Measurements from ENCODE around the gene TMEM221. TPM values are rescaled to one million over a fixed set of nuclear protein-coding genes. Genes with fewer than 3 reads are reported as not detected.

Gene TMEM221
- total RNA-seq, 1 donor from 2014 or later, result 6.0 TPM

DNA sequence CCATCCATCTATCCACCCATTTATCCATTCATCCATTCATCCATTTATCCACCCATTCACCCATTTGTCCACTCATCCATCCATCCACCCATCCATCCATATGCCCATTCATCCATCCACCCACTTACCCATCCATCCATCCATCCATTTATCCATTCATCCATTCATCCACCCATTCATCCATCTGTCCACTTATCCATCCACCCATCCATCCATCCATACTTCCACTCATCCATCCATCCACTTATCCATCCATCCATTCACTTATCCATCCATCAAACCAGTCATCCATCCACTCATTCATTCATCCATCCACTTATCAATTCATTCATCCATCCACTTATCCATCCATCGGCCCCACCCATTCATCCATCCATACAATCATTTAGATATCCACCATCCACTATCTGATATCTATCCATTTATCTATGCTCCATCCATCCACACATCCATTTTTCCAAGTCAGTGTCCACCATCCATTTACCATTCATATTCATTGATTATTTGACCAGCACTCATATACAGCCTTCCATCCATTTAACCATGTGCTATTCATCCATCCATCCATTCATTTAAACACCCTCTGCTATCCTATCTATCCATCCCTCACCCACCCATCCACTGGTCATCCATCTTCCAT is 2.8 kb downstream of the TMEM221 start:
- H3K9me3 Mint-ChIP-seq, result no peaks in the 10 kb centered on the region
- peaks cover 10% of the 10 kb centered on the region for H3K4me1 Mint-ChIP-seq

DNA sequence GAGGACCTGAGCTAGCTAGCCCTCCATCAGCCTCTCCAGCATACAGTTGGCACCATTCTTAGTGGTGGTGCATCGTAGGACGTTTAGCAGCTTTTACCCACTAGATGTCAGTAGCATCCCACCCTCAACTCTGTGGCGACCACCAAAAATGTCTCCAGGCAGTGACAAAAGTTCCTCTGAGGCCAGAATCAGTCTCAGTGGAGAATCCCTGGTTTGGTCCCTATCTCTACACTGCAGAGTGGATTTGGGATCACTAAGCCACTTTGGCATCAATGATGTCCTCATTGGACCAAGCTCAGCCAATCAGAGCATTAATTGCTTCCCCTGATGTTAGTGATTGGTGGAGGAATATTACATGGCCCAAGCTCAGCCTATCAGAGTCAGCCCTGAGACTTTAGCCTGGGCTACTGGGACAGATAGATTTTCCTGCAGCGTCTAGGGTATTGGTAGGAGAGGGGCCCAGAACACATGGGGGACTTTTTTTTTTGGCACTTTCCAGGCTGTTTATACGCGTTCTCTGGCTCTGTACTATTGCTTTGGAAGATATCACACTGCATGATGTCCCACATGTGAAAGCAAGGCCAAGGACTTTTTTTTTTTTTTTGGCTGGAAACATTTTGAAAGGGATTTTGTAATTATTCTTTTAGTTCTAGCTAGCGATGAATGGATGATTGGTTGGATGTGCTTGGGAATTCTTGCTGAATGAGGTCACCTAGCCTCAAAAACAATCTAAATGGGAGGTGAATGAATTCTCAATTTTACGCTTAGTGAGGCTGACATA is 7.0 kb downstream of the TMEM221 start:
- no peak for TF ChIP-seq CTCF (IDR thresholded peaks at IDR 0.05; ENCODE audit: unreplicated experiment)
- H3K4me3 Mint-ChIP-seq, result no peak overlapping the region
- peaks cover 3% of the 10 kb centered on the region for H3K36me3 Mint-ChIP-seq
- DNase-seq (ENCODE audit: low spot score in 2 of 2, unreplicated experiment in 2 of 2), result no peak
- no peaks in the 10 kb centered on the region for H3K27me3 Mint-ChIP-seq (ENCODE audit: low read depth)
- no peaks in the 10 kb centered on the region for H3K9me3 Mint-ChIP-seq
- peak overlapping the region; percentile 72 for H3K27ac Mint-ChIP-seq
- H3K4me1 Mint-ChIP-seq, result peaks cover 6% of the 10 kb centered on the region

More for the DNA sequence above, 2.8 kb downstream of the TMEM221 start:
- no peak for TF ChIP-seq CTCF (IDR thresholded peaks at IDR 0.05; ENCODE audit: unreplicated experiment)
- Mint-ChIP-seq H3K4me3 (no peak overlapping the region), H3K27ac (no peak overlapping the region), H3K36me3 (no peaks in the 10 kb centered on the region), H3K27me3 (ENCODE audit: low read depth) (peaks cover 14% of the 10 kb centered on the region)
- no peak for DNase-seq (ENCODE audit: low spot score in 2 of 2, unreplicated experiment in 2 of 2)

- H3K27me3 Mint-ChIP-seq (ENCODE audit: low read depth), result no peaks in the 10 kb centered on the region
- no peaks in the 10 kb centered on the region for H3K9me3 Mint-ChIP-seq
- H3K4me3 Mint-ChIP-seq, result no peak overlapping the region
- H3K4me1 Mint-ChIP-seq, result peaks cover 5% of the 10 kb centered on the region
- no peak overlapping the region for H3K27ac Mint-ChIP-seq
- TF ChIP-seq CTCF (IDR thresholded peaks at IDR 0.05; ENCODE audit: unreplicated experiment), result no peak
- DNase-seq (ENCODE audit: low spot score in 2 of 2, unreplicated experiment in 2 of 2), result no peak
- H3K36me3 Mint-ChIP-seq, result peaks cover 11% of the 10 kb centered on the region
Measured at GRCh38 chr19:17436874-17437267, 11.6 kb downstream of the TMEM221 start.

DNA sequence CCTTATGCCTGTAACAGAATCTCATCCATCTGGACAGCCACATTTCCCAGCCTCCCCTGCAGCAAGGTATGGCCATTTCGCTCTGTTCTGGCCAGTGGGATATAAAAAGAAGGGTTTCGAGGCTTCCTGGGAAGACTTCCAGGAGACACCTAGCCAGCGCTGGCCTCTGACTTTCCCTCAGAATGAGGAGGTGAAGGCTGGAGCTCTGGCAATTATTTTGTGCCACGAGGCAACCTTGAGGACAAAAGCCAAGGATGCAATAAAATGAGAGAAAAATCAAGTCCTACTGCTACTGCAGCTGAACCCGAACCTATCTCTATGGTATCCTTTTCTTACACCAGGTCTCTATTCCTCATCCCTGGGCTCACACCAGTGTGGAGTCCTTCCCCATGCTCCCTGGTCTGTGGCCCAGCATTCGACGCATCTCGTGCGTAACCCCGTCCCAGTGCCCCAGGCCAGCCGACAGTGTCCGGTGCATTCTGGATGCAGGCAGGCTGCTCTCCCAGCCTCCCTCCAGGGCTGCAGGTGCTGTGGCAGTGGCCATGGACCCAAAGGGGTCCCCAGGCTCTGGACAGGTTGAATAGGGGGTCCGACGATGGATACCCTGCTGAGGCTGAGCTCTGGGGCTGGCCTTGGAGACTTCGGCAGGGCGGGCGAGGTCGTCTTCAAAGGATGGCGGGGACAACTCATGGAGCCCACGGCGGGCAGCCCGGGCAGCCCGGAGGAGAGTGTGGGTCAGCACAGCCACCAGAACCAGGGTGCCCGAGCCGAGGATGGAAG is 12.2 kb downstream of the TMEM221 start:
- no peak for TF ChIP-seq CTCF (IDR thresholded peaks at IDR 0.05; ENCODE audit: unreplicated experiment)
- DNase-seq (ENCODE audit: low spot score in 2 of 2, unreplicated experiment in 2 of 2), result no peak
- Mint-ChIP-seq H3K9me3 (no peaks in the 10 kb centered on the region), H3K27ac (no peak overlapping the region), H3K4me1 (no peaks in the 10 kb centered on the region), H3K27me3 (ENCODE audit: low read depth) (no peaks in the 10 kb centered on the region), H3K36me3 (peaks cover 11% of the 10 kb centered on the region), H3K4me3 (no peak overlapping the region)

GRCh38 chr19:17435218-17435617 is 13.2 kb downstream of the TMEM221 start:
- no peak for TF ChIP-seq CTCF (IDR thresholded peaks at IDR 0.05; ENCODE audit: unreplicated experiment)
- H3K4me1 Mint-ChIP-seq, result no peaks in the 10 kb centered on the region
- no peak overlapping the region for H3K4me3 Mint-ChIP-seq
- no peak overlapping the region for H3K27ac Mint-ChIP-seq
- peaks cover 11% of the 10 kb centered on the region for H3K36me3 Mint-ChIP-seq
- no peak for DNase-seq (ENCODE audit: low spot score in 2 of 2, unreplicated experiment in 2 of 2)
- H3K9me3 Mint-ChIP-seq, result no peaks in the 10 kb centered on the region
- no peaks in the 10 kb centered on the region for H3K27me3 Mint-ChIP-seq (ENCODE audit: low read depth)

Data from mesothelial cell of epicardium (in vitro differentiated cells).